Measurements from ENCODE around the gene KLHL35. TPM values are rescaled to one million over a fixed set of nuclear protein-coding genes. Genes with fewer than 3 reads are reported as not detected.

Gene KLHL35
- under 1 TPM in 1 of 2 donors, not detected in 1; 0.37 TPM for total RNA-seq
- long read RNA-seq, partial matches to known transcripts: 0 of 1 reads
- long read RNA-seq, other reads (novel, unspliced or antisense): 0 of 1 reads

- DNase-seq (no peak), ATAC-seq (no peak)
- intact Hi-C loops (cut with DNase I, micrococcal nuclease): no loop called here
Observed at GRCh38 chr11:75432911-75433321, at the start of gene KLHL35. KLHL35 (minus strand) TSS chr11:75433203; CDS start chr11:75430629, 2,574 bp downstream.

- ATAC-seq: no peak
- DNase-seq: no peak
- intact Hi-C loops (cut with DNase I, micrococcal nuclease): no loop called here
Observed at GRCh38 chr11:75481922-75482606, 49.1 kb upstream of the KLHL35 start.

- no peak for DNase-seq
- intact Hi-C loops (cut with DNase I, micrococcal nuclease): no loop called here
- ATAC-seq: no peak
Observed at GRCh38 chr11:75481223-75481921, 48.4 kb upstream of the KLHL35 start.

GRCh38 chr11:75480185-75481175 is 47.5 kb upstream of the KLHL35 start:
- intact Hi-C loops (cut with DNase I, micrococcal nuclease): no loop called here
- ATAC-seq (no peak), DNase-seq (no peak)

GRCh38 chr11:75479597-75480145 is 46.7 kb upstream of the KLHL35 start:
- intact Hi-C loops (cut with DNase I, micrococcal nuclease): no loop called here
- no peak for ATAC-seq

GRCh38 chr11:75478783-75479596 is 46.0 kb upstream of the KLHL35 start:
- DNase-seq (no peak), ATAC-seq (no peak)
- intact Hi-C loops (cut with DNase I, micrococcal nuclease): no loop called here

More at GRCh38 chr11:75479597-75480145, 46.7 kb upstream of the KLHL35 start:
- no peak for DNase-seq

GRCh38 chr11:75477614-75477935 is 44.6 kb upstream of the KLHL35 start:
- DNase-seq (no peak), ATAC-seq (no peak)
- intact Hi-C loops (cut with DNase I, micrococcal nuclease): no loop called here

GRCh38 chr11:75476739-75477613 is 44.0 kb upstream of the KLHL35 start:
- no peak for DNase-seq
- intact Hi-C loops (cut with DNase I, micrococcal nuclease): no loop called here

GRCh38 chr11:75475767-75476650 is 43.0 kb upstream of the KLHL35 start:
- ATAC-seq (peak; percentile 46), DNase-seq (peak; percentile 41 to 50)
- intact Hi-C loops (cut with DNase I, micrococcal nuclease): no loop called here

More at GRCh38 chr11:75476739-75477613, 44.0 kb upstream of the KLHL35 start:
- ATAC-seq: peak; percentile 56

- intact Hi-C loops (cut with DNase I, micrococcal nuclease): no loop called here
- no peak for ATAC-seq
Observed at GRCh38 chr11:75474878-75475766, 42.1 kb upstream of the KLHL35 start.

GRCh38 chr11:75474240-75474639 is 41.2 kb upstream of the KLHL35 start:
- intact Hi-C loops (cut with DNase I, micrococcal nuclease): no loop called here
- no peak for ATAC-seq
- no peak for DNase-seq

More at GRCh38 chr11:75474878-75475766, 42.1 kb upstream of the KLHL35 start:
- DNase-seq: peak; percentile 52 to 63

- no peak for DNase-seq
Observed at GRCh38 chr11:75473684-75474083, 40.7 kb upstream of the KLHL35 start.

GRCh38 chr11:75472081-75472732 is 39.2 kb upstream of the KLHL35 start:
- intact Hi-C loops (cut with DNase I, micrococcal nuclease): no loop called here
- no peak for ATAC-seq
- DNase-seq: no peak

More at GRCh38 chr11:75473684-75474083, 40.7 kb upstream of the KLHL35 start:
- intact Hi-C loops (cut with DNase I, micrococcal nuclease): no loop called here
- ATAC-seq: no peak

GRCh38 chr11:75471176-75471973 is 38.4 kb upstream of the KLHL35 start:
- DNase-seq: no peak
- intact Hi-C loops (cut with DNase I, micrococcal nuclease): no loop called here
- no peak for ATAC-seq
